ENCODE results near the gene FGFR2.

DNA sequence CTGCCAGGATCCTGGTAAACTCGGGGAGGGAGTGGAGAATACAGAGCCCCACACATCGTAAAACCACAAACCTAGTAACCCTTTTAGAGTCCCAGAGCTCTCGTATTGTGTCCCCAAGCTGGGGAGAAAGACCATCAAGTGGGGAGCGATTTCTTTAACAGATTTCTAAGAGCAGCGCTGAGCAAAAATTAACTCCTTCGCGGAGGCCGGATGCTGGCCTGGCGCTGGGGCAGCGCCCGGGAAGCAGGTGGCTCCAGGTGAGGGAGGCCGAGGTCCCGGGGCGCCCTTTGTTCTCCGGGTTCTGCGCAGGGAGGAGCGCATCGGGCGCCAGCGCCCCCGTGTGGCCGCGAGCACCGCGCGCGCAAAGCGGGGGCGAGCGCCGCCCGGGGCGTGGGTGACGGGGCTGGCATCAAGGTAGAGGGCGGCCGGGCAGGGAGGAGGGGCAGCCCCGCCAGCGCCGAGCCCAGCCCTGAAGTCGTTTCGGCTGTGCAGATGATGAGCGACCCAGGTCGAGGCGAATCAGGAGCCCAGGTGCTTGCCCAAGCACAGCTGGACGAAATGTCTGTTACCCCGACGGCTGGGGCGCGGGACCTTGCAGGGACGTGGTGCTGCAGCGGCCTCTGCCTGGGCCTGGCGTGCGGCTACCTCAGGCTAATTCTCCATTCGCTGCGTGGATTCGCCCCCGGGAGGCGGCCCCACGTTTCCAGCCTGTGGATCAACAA lies 10.4 kb upstream of the FGFR2 start:
- TF ChIP-seq, protein P1, sequence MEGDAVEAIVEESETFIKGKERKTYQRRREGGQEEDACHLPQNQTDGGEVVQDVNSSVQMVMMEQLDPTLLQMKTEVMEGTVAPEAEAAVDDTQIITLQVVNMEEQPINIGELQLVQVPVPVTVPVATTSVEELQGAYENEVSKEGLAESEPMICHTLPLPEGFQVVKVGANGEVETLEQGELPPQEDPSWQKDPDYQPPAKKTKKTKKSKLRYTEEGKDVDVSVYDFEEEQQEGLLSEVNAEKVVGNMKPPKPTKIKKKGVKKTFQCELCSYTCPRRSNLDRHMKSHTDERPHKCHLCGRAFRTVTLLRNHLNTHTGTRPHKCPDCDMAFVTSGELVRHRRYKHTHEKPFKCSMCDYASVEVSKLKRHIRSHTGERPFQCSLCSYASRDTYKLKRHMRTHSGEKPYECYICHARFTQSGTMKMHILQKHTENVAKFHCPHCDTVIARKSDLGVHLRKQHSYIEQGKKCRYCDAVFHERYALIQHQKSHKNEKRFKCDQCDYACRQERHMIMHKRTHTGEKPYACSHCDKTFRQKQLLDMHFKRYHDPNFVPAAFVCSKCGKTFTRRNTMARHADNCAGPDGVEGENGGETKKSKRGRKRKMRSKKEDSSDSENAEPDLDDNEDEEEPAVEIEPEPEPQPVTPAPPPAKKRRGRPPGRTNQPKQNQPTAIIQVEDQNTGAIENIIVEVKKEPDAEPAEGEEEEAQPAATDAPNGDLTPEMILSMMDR (IDR thresholded peaks at IDR 0.05; ENCODE audit: low read depth, low read length, missing input control) = peak; percentile 72
- TF ChIP-seq, protein P2, sequence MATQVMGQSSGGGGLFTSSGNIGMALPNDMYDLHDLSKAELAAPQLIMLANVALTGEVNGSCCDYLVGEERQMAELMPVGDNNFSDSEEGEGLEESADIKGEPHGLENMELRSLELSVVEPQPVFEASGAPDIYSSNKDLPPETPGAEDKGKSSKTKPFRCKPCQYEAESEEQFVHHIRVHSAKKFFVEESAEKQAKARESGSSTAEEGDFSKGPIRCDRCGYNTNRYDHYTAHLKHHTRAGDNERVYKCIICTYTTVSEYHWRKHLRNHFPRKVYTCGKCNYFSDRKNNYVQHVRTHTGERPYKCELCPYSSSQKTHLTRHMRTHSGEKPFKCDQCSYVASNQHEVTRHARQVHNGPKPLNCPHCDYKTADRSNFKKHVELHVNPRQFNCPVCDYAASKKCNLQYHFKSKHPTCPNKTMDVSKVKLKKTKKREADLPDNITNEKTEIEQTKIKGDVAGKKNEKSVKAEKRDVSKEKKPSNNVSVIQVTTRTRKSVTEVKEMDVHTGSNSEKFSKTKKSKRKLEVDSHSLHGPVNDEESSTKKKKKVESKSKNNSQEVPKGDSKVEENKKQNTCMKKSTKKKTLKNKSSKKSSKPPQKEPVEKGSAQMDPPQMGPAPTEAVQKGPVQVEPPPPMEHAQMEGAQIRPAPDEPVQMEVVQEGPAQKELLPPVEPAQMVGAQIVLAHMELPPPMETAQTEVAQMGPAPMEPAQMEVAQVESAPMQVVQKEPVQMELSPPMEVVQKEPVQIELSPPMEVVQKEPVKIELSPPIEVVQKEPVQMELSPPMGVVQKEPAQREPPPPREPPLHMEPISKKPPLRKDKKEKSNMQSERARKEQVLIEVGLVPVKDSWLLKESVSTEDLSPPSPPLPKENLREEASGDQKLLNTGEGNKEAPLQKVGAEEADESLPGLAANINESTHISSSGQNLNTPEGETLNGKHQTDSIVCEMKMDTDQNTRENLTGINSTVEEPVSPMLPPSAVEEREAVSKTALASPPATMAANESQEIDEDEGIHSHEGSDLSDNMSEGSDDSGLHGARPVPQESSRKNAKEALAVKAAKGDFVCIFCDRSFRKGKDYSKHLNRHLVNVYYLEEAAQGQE (IDR thresholded peaks at IDR 0.05) = no peak
- TF ChIP-seq RXRA (IDR thresholded peaks at IDR 0.05) (no peak), JUND (IDR thresholded peaks at IDR 0.05) (no peak), SP1 (IDR thresholded peaks at IDR 0.05) (no peak), FOXA1 (IDR thresholded peaks at IDR 0.05) (no peak)
- TF ChIP-seq, protein P3, sequence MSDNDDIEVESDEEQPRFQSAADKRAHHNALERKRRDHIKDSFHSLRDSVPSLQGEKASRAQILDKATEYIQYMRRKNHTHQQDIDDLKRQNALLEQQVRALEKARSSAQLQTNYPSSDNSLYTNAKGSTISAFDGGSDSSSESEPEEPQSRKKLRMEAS (IDR thresholded peaks at IDR 0.05) = no peak
- TF ChIP-seq, protein P4, sequence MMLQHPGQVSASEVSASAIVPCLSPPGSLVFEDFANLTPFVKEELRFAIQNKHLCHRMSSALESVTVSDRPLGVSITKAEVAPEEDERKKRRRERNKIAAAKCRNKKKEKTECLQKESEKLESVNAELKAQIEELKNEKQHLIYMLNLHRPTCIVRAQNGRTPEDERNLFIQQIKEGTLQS (IDR thresholded peaks at IDR 0.05) = no peak

Data from liver (tissue), 3 donors.